ENCODE results near the gene PROM2. TPM values are rescaled to one million over a fixed set of nuclear protein-coding genes. Genes with fewer than 3 reads are reported as not detected.
A peak's percentile ranks its signal among the peaks of the same experiment; 100 is the strongest.

Gene PROM2
- total RNA-seq, 1 experiment from 2014 or later: 3.1 TPM

GRCh38 chr2:95323347-95324155, 49.3 kb downstream of the PROM2 start:
- no peak overlapping the region for H4K91ac ChIP-seq (ENCODE audit: insufficient read length, low read depth, low read length)
- no peak overlapping the region for H3T11ph ChIP-seq (ENCODE audit: low read length)
- H3K4me3 Mint-ChIP-seq: no peak overlapping the region
- peak; percentile 73 for DNase-seq
- no peak overlapping the region for H3K4ac ChIP-seq (ENCODE audit: low read depth, low read length)
- H3K79me1 ChIP-seq (ENCODE audit: insufficient read depth, low read depth, low read length, poor library complexity, severe bottlenecking): no peaks in the 10 kb centered on the region
- H4K5ac ChIP-seq (ENCODE audit: insufficient read length, low read depth, low read length): no peak overlapping the region
- no peak overlapping the region for H3K27ac ChIP-seq (ENCODE audit: insufficient read length, low read depth, low read length)
- no peaks in the 10 kb centered on the region for H3K27me3 ChIP-seq (ENCODE audit: insufficient read depth, low read length)
- H3K4me2 ChIP-seq (ENCODE audit: insufficient read depth, insufficient read length, low read length): no peak overlapping the region
- no peak overlapping the region for H3K18ac ChIP-seq (ENCODE audit: insufficient read length, low read depth, low read length)
- H3K4me1 Mint-ChIP-seq: peaks cover 0 to 2% of the 10 kb centered on the region in 2 experiments; a peak in 2 of 4 replicates
- H4K8ac ChIP-seq (replicated peaks; ENCODE audit: insufficient read length, low read depth, low read length): no peak overlapping the region
- no peaks in the 10 kb centered on the region for H3K36me3 Mint-ChIP-seq (ENCODE audit: insufficient read depth in 1 of 3, low read depth in 3 of 3)
- H2BK5ac ChIP-seq (ENCODE audit: insufficient read length, low read length): no peak overlapping the region
- no peaks in the 10 kb centered on the region for H3K9me3 ChIP-seq (ENCODE audit: control insufficient read depth, low read depth, low read length)
- H4K20me1 ChIP-seq (ENCODE audit: control insufficient read depth, insufficient read depth, insufficient read length): no peaks in the 10 kb centered on the region
- no peaks in the 10 kb centered on the region; the same call in none of the 2 replicates for H3K27me3 Mint-ChIP-seq (ENCODE audit: low read depth)
- H3K79me2 ChIP-seq (ENCODE audit: insufficient read depth, low read length): no peaks in the 10 kb centered on the region
- no peaks in the 10 kb centered on the region for H3K23me2 ChIP-seq (ENCODE audit: insufficient read length, low read depth, low read length, poor library complexity, severe bottlenecking)
- no peak overlapping the region for H2AK5ac ChIP-seq (ENCODE audit: insufficient read length, low read length)
- no peak overlapping the region for H3K23ac ChIP-seq (ENCODE audit: insufficient read length, low read depth, low read length)
- TF ChIP-seq, protein P1, sequence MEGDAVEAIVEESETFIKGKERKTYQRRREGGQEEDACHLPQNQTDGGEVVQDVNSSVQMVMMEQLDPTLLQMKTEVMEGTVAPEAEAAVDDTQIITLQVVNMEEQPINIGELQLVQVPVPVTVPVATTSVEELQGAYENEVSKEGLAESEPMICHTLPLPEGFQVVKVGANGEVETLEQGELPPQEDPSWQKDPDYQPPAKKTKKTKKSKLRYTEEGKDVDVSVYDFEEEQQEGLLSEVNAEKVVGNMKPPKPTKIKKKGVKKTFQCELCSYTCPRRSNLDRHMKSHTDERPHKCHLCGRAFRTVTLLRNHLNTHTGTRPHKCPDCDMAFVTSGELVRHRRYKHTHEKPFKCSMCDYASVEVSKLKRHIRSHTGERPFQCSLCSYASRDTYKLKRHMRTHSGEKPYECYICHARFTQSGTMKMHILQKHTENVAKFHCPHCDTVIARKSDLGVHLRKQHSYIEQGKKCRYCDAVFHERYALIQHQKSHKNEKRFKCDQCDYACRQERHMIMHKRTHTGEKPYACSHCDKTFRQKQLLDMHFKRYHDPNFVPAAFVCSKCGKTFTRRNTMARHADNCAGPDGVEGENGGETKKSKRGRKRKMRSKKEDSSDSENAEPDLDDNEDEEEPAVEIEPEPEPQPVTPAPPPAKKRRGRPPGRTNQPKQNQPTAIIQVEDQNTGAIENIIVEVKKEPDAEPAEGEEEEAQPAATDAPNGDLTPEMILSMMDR (conservative IDR thresholded peaks at IDR 0.05): peak; percentile 70
- peaks cover 3% of the 10 kb centered on the region in 2 experiments; a peak in 2 of 5 replicates for H3K9me3 Mint-ChIP-seq
- H2BK15ac ChIP-seq (ENCODE audit: low read depth, low read length): no peak overlapping the region
- H3K27ac Mint-ChIP-seq: no peak overlapping the region
- H2AFZ ChIP-seq (ENCODE audit: low read length): no peak overlapping the region
- WGBS (ENCODE audit: extremely low coverage, insufficient read length, low lambda C conversion rate): no CpG with 5 or more reads among the region's 26 CpGs
- H3K9ac ChIP-seq (ENCODE audit: extremely low read depth, insufficient read length, low read length): no peak overlapping the region
- H3K56ac ChIP-seq (ENCODE audit: insufficient read length, low read depth, low read length): no peak overlapping the region
- no peak overlapping the region for H2BK120ac ChIP-seq (ENCODE audit: low read depth, low read length, poor library complexity, severe bottlenecking)
- no peak overlapping the region for H3K14ac ChIP-seq (ENCODE audit: insufficient read depth, low read length)
- H2BK20ac ChIP-seq (ENCODE audit: low read depth, low read length, poor library complexity, severe bottlenecking): no peak overlapping the region
- no peak overlapping the region for H2BK12ac ChIP-seq (ENCODE audit: insufficient read length, low read depth, low read length)
- no peaks in the 10 kb centered on the region for H3K4me1 ChIP-seq (ENCODE audit: insufficient read depth, low read length)
